GM18909 (cell line): ENCODE results near the gene KRT9.
A peak's percentile ranks its signal among the peaks of the same experiment; 100 is the strongest.
"Not testable (repeated sequence)": the region's sequence is repeated elsewhere in the genome, so short reads cannot be mapped to it uniquely, and the experiment has no call there.

Experiments used
- ATAC-seq: cut with Tn5 transposase; IDR thresholded peaks from one replicate; pipeline ENCODE4 v1.9.1; 2021; ENCODE audit warnings: mild to moderate bottlenecking; ENCODE audit not compliant: unreplicated experiment, poor library complexity

KRT9 gene

GRCh38 chr17:41580244-41580575, 8.4 kb upstream of the KRT9 start:
- no peak for ATAC-seq

DNA sequence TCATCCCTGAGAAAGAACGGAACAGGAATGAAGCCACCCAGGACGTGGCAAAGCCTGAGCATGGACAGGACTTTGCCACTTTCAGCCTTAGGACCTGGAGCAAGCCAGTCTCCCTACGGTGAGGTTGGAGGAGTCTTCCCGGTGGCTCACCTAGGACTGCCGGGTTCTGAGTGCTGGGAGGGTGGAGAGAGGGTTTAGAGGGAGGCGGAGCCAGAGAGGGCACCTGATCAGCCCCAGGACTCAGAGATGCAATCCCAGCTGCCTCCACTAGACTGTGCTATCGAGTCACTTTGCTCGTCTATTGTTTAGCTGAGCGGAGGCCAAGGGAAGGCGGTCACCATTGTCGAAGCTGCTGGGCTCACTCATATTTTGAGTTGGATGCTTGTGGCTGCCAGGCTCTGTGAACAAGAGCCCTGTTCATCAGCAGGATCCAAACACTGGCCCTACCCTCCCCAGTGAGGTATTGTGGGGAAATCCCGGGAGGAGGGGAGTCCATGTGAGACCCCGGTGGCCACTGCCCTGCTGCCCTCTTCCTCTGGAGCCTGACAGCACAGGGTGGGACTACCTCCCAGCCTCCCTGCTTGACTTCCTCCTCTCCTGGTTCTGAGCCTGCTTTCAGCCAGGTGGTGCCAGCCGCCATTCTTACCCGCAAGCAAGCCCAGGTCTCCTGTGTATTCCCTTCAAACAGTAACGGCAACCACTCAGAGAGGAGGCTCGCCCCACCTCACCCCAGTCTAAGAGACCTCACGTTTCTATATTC, 7.8 kb upstream of the KRT9 start:
- ATAC-seq: no peak

DNA sequence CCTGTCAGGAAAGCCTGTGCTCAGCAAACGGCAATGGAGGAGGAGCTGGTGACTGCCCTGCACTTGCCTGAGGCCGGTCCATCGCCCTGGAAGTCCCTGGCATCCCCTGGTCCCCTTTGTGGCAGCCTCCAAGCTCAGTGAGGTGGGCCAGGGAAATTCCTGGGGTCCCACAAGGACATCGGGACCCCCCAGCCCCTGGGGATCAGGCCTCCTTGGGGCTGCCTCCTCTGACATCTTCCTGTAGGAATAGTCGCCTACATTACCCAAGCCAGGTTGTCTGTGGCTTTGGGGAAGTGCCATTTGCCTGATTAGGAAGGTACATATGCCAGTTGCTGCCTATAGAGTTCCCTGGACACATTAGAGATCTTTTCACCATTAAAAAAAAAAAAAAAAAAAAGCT, 7.1 kb upstream of the KRT9 start:
- ATAC-seq: no peak

DNA sequence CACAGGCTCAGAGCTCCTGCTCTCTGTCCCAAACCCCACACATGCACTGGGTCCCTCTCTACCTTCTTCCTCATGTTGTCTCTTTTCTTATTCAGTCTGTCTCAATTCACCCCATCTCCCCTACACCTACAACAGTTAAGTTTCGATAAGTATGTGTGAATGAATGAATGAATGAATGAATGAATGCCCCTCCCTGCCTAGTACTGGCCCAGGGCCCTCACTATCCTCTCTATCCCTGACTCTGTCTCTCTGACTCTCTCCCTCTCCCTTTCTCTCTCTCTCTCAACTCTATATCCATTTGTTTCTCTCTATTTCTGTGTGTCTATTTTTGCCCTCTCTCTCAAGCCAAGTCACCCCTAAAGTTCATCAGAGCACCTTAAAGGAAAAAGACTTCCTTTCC, 6.7 kb upstream of the KRT9 start:
- no peak for ATAC-seq

GRCh38 chr17:41576740-41577139, 4.9 kb upstream of the KRT9 start:
- ATAC-seq: not testable (repeated sequence)

DNA sequence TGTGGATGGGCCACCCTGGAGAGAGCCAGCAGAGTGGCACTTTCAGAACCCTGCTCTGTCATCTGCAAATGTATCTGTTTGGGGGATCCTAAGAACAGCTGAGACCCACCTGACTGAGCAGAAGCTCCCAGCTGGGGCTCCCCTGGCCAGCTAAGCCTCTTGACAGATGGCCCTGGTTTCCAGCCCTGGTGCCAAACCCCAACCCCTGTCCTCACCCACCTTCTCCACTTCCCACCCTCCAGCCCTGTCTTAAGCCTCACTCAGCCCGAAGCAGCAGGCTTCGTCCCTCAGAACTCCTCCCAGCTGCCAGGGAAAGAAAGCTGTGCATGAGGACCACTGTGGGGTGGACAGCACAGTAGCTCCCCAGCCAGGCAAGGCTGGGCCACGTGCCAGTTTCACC, 3.5 kb upstream of the KRT9 start:
- ATAC-seq: no peak

GRCh38 chr17:41567317-41567716, 4.5 kb downstream of the KRT9 start:
- no peak for ATAC-seq

DNA sequence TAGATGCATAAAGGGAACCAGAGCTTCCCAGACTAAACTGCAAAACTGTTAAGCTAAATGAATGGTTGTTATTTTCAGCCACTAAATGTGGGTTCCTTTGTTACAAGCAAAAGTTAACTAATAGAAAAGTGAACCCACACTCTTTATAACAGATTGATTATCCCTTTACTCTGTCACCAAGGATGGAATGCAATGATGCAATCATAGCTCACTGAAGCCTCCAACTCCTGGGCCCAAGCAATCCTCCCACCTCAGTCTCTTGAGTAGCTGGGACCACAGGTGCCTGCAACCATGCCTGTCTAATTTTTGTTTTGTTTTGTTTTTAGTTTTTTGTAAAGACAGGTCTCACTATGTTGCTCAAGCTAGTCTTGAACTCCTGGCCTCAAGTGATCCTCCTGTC, 6.5 kb downstream of the KRT9 start:
- no peak for ATAC-seq

- no peak for ATAC-seq
Observed at GRCh38 chr17:41563607-41564170, 8.2 kb downstream of the KRT9 start.

GRCh38 chr17:41561554-41561953, 10.3 kb downstream of the KRT9 start:
- no peak for ATAC-seq

DNA sequence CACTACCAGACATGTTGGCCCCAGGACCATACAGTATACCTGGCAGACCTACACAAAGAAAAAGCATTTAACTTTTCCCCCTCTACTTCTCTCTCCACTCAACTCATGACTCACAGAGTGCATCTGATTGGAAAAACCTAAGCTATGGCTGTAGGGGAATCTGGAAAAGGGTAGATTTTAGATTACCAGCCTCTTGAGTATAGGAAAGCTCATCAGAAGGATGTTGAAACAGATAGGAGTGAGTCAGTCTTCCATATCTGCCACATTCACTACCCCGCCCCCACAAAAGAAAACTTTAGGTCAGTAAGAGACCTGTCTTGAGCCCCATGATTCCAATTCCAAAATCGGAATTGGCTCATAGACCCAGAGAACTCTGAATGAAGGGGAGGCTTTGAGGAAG, 12.3 kb downstream of the KRT9 start:
- ATAC-seq: no peak

GRCh38 chr17:41556931-41557330, 14.9 kb downstream of the KRT9 start:
- ATAC-seq: no peak

GRCh38 chr17:41556306-41556705, 15.6 kb downstream of the KRT9 start:
- no peak for ATAC-seq

DNA sequence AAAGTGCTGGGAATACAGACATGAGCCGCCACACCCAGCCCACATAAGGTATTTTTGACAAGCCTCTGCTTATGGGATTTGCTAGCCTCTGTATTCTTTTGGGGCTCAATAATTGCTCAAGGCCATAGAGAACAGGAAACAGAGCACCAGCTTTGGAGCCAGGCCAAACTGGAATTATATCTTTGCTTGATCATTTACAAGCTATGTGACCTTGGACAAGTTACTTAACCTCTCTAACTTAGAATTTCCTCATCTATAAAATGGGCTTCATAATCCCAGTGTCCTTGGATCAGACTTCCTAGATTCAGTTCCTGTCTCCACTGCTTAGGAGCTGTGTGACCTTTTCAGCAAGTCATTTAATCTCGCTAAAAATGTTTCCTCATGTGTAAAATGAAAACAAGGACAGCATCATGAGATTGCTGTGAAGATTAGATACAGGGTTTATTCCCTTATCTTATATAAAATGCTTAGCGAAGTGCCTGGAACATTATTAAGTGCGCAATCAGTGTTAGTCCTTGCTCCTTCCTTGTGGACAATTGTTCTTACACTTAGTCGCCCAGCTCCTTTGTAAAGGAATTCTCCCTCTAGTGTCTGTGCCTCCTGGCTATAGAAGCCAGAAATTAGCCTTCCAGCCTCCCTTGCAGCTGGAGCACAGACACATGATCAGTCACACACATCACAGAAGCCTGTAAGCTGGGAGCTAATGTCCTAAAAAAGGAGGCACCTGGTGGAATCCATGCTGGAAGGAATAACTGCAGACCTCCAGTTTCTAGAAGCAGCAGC, 16.6 kb downstream of the KRT9 start:
- no peak for ATAC-seq

GRCh38 chr17:41553987-41554680, 17.7 kb downstream of the KRT9 start:
- no peak for ATAC-seq

GRCh38 chr17:41553176-41553575, 18.7 kb downstream of the KRT9 start:
- no peak for ATAC-seq

DNA sequence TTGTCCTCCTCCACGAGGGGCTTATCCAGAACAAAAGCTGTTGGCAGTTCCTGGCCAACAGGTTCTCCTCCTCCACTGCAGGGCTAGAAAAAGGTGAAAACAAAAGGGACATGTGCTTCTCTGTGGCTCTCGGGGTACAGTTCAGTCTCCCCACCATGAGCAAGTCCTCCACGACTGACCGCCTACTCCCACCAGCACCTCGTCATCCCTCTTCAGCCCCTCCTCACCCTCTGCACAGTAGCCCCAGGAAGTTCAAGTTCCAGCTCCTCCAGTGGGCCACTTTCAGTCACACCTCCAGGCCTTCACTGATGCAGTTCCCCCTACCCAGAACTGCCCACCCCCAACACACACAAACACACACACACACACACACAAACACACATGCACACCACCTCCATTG, 19.4 kb downstream of the KRT9 start:
- no peak for ATAC-seq

- ATAC-seq: no peak
Observed at GRCh38 chr17:41551365-41551764, 20.5 kb downstream of the KRT9 start.

GRCh38 chr17:41549596-41550039, 22.2 kb downstream of the KRT9 start:
- ATAC-seq: no peak

DNA sequence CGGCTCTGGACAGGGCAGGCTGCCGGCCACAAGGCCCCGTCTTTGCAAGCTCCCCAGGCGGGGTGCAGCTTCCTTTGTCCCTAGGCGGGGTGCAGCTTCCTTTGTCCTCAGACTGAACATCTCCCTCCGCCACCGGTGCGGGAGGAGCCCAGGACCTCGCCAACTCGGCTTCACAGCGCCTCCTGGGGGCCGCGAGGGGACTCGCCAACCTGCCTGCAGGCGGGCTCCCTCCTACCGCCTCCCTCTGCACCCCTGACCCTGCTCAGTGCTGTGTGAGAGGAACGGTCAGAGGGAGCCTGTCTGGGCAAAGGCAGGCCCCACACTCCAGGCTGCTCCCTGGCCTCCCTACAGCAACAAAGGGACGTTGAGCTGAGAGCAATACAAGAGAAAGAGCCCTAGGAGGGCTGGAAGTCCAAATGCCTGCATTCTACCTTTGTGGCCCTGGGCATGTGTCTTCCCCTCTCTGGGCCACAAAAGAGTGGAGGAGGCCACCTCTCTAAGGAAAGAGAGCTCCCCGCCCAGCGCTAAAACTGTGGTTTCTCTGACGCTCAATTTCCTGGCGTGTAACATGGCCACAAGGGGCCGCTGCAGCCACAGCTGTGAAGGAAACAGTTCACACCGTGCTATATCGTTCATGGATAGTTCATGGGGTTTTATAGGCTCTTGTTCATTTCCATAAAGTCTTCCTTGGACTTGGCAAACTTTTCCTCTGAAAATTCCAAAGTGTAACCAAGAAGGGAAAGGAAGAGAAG, 22.8 kb downstream of the KRT9 start:
- ATAC-seq: peak; percentile 67
